ENCODE measurements around the gene TTC24.
"Not testable (repeated sequence)": the region's sequence is repeated elsewhere in the genome, so short reads cannot be mapped to it uniquely, and the experiment has no call there.

The TTC24 gene

GRCh38 chr1:156608981-156609380 lies 29.5 kb downstream of the TTC24 start:
- DNase-seq (ENCODE audit: low spot score) = peak; percentile 50

- not testable (repeated sequence) for DNase-seq (ENCODE audit: low spot score)
These were observed 30.5 kb downstream of the TTC24 start for GRCh38 chr1:156610072-156610471.

- no peak for DNase-seq (ENCODE audit: low spot score)
These were observed 33.1 kb downstream of the TTC24 start for GRCh38 chr1:156612666-156613065.

- no peak for DNase-seq (ENCODE audit: low spot score)
These were observed 36.4 kb downstream of the TTC24 start for GRCh38 chr1:156615946-156616345.

GRCh38 chr1:156616463-156616862 lies 36.9 kb downstream of the TTC24 start:
- DNase-seq (ENCODE audit: low spot score) = no peak

GRCh38 chr1:156618853-156619581 lies 39.5 kb downstream of the TTC24 start, which contains the start of gene HAPLN2:
HAPLN2 (plus strand) TSS chr1:156619415; CDS start chr1:156623491, 4,076 bp downstream.
- DNase-seq (ENCODE audit: low spot score) = peak; percentile 52

- DNase-seq (ENCODE audit: low spot score) = no peak
These were observed 40.0 kb downstream of the TTC24 start for GRCh38 chr1:156619582-156619955.

GRCh38 chr1:156622581-156623297 lies 43.2 kb downstream of the TTC24 start:
- no peak for DNase-seq (ENCODE audit: low spot score)

GRCh38 chr1:156623946-156624813 lies 44.7 kb downstream of the TTC24 start:
- DNase-seq (ENCODE audit: low spot score) = peak; percentile 68

- no peak for DNase-seq (ENCODE audit: low spot score)
These were observed 45.4 kb downstream of the TTC24 start for GRCh38 chr1:156624814-156625435.

GRCh38 chr1:156625436-156626078 lies 46.0 kb downstream of the TTC24 start:
- peak; percentile 69 for DNase-seq (ENCODE audit: low spot score)

- no peak for DNase-seq (ENCODE audit: low spot score)
These were observed 46.5 kb downstream of the TTC24 start for GRCh38 chr1:156626079-156626438.

GRCh38 chr1:156627313-156627880 lies 47.9 kb downstream of the TTC24 start:
- DNase-seq (ENCODE audit: low spot score) = peak; percentile 64

GRCh38 chr1:156629823-156630449 lies 50.4 kb downstream of the TTC24 start:
- no peak for DNase-seq (ENCODE audit: low spot score)

GRCh38 chr1:156631152-156631551 lies 51.6 kb downstream of the TTC24 start:
- not testable (repeated sequence) for DNase-seq (ENCODE audit: low spot score)

GRCh38 chr1:156632355-156632754 lies 52.8 kb downstream of the TTC24 start:
- DNase-seq (ENCODE audit: low spot score) = no peak

Data from cerebellar cortex (tissue), 1 donor.